Neural progenitor cell (in vitro differentiated cells): ENCODE results near the gene ZNF224. TPM values are rescaled to one million over a fixed set of nuclear protein-coding genes. Genes with fewer than 3 reads are reported as not detected.
A peak's percentile ranks its signal among the peaks of the same experiment; 100 is the strongest.

Source experiments
- DNase-seq: peaks from one replicate; pipeline ENCODE4 v3.0.0-alpha.2; 2016; ENCODE audit warnings: low spot score
- H2AFZ ChIP-seq: fragments of 200-600 bp; sonication (generic); replicated peaks from 2 replicates; pipeline ENCODE4 v1.6.1; 2016; ENCODE audit warnings: antibody characterized with exemption
- H3F3A ChIP-seq: fragments of 200-600 bp; sonication (generic); 2 replicates; pipeline ENCODE4 v1.6.1; 2016; ENCODE audit warnings: antibody characterized with exemption, low read depth
- H3K27ac ChIP-seq: fragments of 200-600 bp; sonication (generic); 2 replicates; pipeline ENCODE4 v1.5.1; 2016; ENCODE audit warnings: mild to moderate bottlenecking
- H3K27me3 ChIP-seq: fragments of 200-600 bp; sonication (generic); 2 replicates; pipeline ENCODE4 v1.6.1; 2016; ENCODE audit warnings: mild to moderate bottlenecking, moderate library complexity
- H3K36me3 ChIP-seq: fragments of 200-600 bp; sonication (generic); 2 replicates; pipeline ENCODE4 v1.5.1; 2016
- H3K4me1 ChIP-seq: fragments of 200-600 bp; sonication (generic); 2 replicates; pipeline ENCODE4 v1.6.1; 2016; ENCODE audit warnings: mixed run types
- H3K4me2 ChIP-seq: fragments of 200-600 bp; sonication (generic); 2 replicates; pipeline ENCODE4 v1.6.1; 2016
- H3K4me3 ChIP-seq: fragments of 200-600 bp; sonication (generic); 2 replicates; pipeline ENCODE4 v1.5.1; 2016
- H3K79me2 ChIP-seq: fragments of 200-600 bp; sonication (generic); 2 replicates; pipeline ENCODE4 v1.6.1; 2016; ENCODE audit warnings: low read depth
- H3K9ac ChIP-seq: fragments of 200-600 bp; sonication (generic); 2 replicates; pipeline ENCODE4 v1.6.1; 2016
- H3K9me3 ChIP-seq: fragments of 200-600 bp; sonication (generic); 2 replicates; pipeline ENCODE4 v1.5.1; 2016; ENCODE audit warnings: low read depth
- H4K20me1 ChIP-seq: fragments of 200-600 bp; sonication (generic); 2 replicates; pipeline ENCODE4 v1.6.1; 2016; ENCODE audit warnings: low read depth
- H3K27ac Mint-ChIP-seq: 3 replicates; pipeline ENCODE4 v1.8.0; 2021; ENCODE audit warnings: mixed read lengths
- H3K27me3 Mint-ChIP-seq: 2 replicates; pipeline ENCODE4 v1.8.0; 2022; ENCODE audit warnings: low read depth, mild to moderate bottlenecking, inconsistent platforms, moderate library complexity, mixed read lengths; ENCODE audit not compliant: insufficient read depth
- H3K36me3 Mint-ChIP-seq: 3 replicates; pipeline ENCODE4 v1.8.0; 2021; ENCODE audit warnings: mixed read lengths
- H3K4me1 Mint-ChIP-seq: 3 replicates; pipeline ENCODE4 v1.8.0; 2021; ENCODE audit warnings: mixed read lengths
- H3K4me3 Mint-ChIP-seq: 3 replicates; pipeline ENCODE4 v1.8.0; 2021; ENCODE audit warnings: mild to moderate bottlenecking, moderate library complexity, mixed read lengths
- H3K9me3 Mint-ChIP-seq: 3 replicates; pipeline ENCODE4 v1.8.0; 2020; ENCODE audit warnings: mixed read lengths
- EZH2 ChIP-seq: fragments of 200-600 bp; sonication (generic); IDR thresholded peaks from 2 replicates; pipeline ENCODE4 v1.6.1; 2017; ENCODE audit warnings: antibody characterized with exemption, mild to moderate bottlenecking, moderate library complexity
- EZH2phosphoT487 ChIP-seq: fragments of 200-600 bp; sonication (generic); IDR thresholded peaks from 2 replicates; pipeline ENCODE4 v1.6.1; 2017; ENCODE audit warnings: antibody characterized with exemption
- total RNA-seq: library from RNA; depleted of rRNA; stranded (reverse); fragments of >200 nt; gene quantifications from 2 replicates; pipeline ENCODE4 v1.2.3, GENCODE V29; 2015; ENCODE audit warnings: low replicate concordance
- TF ChIP-seq, protein P1 (sequence below): fragments of 200-600 bp; sonication (generic); IDR thresholded peaks from 2 replicates; pipeline ENCODE4 v1.5.1; 2017; ENCODE audit warnings: antibody characterized with exemption, mild to moderate bottlenecking

ZNF224 gene
- total RNA-seq = 27.2 and 28.7 TPM in 2 replicates

DNA sequence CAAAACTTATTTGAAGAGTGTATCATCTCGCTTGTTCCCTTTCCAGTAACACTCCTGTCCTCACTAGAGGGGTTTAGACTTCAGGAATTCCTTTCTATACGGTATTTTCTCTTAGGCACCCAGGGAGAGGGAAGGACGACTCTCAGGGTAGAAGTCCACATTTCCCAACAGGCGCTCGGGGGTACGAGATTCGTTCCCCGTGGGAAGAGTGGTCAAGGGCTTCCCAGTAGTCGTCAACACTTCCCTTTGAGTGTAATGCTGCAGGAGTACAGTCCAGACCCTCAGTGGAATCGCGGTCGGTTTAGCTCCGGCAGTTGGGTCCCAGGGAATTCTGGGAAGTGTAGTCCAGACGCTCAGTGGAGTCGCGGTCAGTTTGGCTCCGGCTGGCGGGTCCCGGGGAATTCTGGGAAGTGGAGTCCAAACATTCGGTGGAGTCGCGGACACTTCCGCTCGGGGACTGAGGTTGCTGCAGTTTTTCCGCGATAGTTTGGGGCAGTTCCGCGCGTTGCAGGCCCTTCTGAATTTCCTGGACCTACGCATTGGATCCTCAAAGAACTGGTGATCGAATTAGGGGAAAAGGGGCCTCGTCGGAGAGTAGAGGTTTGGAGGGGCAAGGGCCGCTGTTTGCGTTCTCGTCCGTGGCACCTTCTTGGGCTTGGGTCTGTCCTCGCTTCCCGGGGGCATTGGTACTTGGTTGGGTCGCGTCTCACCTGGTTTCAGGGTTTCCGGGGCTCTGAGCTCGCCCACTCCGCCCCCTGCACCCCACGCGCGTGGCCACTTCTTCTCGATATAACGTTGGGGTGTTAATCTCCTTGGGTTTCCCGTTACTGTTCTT, at the start of gene ZNF224:
ZNF224 (plus strand) TSS at position 431 of the 835 bp plus-strand sequence. CDS start 3,513 bp downstream, outside the sequence.
- Histone ChIP-seq H3K27ac (no peak within 1 kb of the TSS), H3K4me2 (peak within 1 kb of the TSS; percentile 83), H3K9ac (peak within 1 kb of the TSS; percentile 62), H3K79me2 (peaks cover 22% of the 10 kb centered on the region), H3F3A (no peaks in the 10 kb centered on the region), H3K4me3 (peak within 1 kb of the TSS; percentile 72), H2AFZ (peak within 1 kb of the TSS; percentile 97), H3K9me3 (no peaks in the 10 kb centered on the region), H4K20me1 (no peaks in the 10 kb centered on the region), H3K36me3 (no peaks in the 10 kb centered on the region), H3K4me1 (peaks cover 9% of the 10 kb centered on the region), H3K27me3 (no peaks in the 10 kb centered on the region)
- Mint-ChIP-seq H3K4me3 (peak within 1 kb of the TSS; percentile 98), H3K4me1 (peaks cover 4% of the 10 kb centered on the region), H3K36me3 (peaks cover 9% of the 10 kb centered on the region), H3K27me3 (peaks cover 8% of the 10 kb centered on the region), H3K27ac (peak within 1 kb of the TSS; percentile 81), H3K9me3 (no peaks in the 10 kb centered on the region)
- TF ChIP-seq, protein P1, sequence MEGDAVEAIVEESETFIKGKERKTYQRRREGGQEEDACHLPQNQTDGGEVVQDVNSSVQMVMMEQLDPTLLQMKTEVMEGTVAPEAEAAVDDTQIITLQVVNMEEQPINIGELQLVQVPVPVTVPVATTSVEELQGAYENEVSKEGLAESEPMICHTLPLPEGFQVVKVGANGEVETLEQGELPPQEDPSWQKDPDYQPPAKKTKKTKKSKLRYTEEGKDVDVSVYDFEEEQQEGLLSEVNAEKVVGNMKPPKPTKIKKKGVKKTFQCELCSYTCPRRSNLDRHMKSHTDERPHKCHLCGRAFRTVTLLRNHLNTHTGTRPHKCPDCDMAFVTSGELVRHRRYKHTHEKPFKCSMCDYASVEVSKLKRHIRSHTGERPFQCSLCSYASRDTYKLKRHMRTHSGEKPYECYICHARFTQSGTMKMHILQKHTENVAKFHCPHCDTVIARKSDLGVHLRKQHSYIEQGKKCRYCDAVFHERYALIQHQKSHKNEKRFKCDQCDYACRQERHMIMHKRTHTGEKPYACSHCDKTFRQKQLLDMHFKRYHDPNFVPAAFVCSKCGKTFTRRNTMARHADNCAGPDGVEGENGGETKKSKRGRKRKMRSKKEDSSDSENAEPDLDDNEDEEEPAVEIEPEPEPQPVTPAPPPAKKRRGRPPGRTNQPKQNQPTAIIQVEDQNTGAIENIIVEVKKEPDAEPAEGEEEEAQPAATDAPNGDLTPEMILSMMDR = no peak
- TF ChIP-seq EZH2phosphoT487 = no peak
- no peak for TF ChIP-seq EZH2
- DNase-seq = peak; percentile 95

DNA sequence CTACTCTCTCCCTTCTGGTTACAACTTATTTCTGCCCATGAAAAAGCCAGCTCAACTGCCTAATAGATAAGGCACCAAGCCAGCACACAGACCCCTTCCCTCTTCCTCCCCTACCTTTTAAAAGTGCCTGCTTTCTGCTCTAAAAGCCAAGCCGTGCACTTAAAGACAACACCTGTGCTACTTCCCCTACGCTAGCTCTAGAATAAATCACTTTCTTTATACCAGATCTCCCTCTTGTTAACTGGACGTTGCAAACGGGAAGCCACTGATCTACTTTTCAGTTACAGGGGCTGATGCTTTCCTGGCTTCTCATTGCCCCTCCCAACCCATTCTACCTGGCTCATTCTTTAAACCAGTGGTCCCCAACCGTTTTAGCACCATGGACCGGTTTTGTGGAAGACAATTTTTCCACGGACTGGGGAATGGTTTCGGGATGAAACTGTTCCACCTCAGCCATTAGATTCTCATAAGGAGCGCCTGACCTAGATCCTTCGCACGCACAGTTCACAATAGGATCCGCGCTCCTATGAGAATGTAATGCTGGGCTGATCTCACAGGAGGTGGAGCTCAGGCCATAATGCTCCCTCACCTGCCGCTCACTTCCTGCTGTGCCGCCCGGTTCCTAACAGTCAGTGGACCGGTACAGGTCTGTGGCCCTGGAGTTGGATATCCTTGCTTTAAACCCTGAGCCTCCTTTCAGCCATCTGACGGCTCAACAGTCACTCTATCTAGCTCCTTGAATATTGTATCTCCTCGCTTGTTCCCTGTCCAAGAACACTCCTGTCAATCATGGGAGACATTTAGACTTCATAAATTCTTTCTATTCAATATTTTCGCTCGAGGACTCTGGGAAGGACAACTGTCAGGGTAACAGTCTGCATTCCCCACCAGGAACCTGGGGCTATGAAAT, 43.2 kb upstream of the ZNF224 start:
- Mint-ChIP-seq H3K4me1 (peaks cover 12% of the 10 kb centered on the region), H3K27ac (no peak overlapping the region), H3K4me3 (peak overlapping the region; percentile 99), H3K27me3 (peaks cover 6% of the 10 kb centered on the region), H3K9me3 (no peaks in the 10 kb centered on the region), H3K36me3 (peaks cover 15% of the 10 kb centered on the region)
- peaks cover 28% of the 10 kb centered on the region for H3K27me3 ChIP-seq
- no peaks in the 10 kb centered on the region for H3K9me3 ChIP-seq
- no peak for DNase-seq
- TF ChIP-seq EZH2phosphoT487 = no peak
- no peak for TF ChIP-seq EZH2
- H3K4me2 ChIP-seq = peak overlapping the region; percentile 84
- H3K36me3 ChIP-seq = peaks cover 4% of the 10 kb centered on the region
- no peaks in the 10 kb centered on the region for H3F3A ChIP-seq
- peaks cover 28% of the 10 kb centered on the region for H3K79me2 ChIP-seq
- peak overlapping the region; percentile 84 for H3K4me3 ChIP-seq
- H3K27ac ChIP-seq = no peak overlapping the region
- no peaks in the 10 kb centered on the region for H4K20me1 ChIP-seq
- H3K4me1 ChIP-seq = peaks cover 6% of the 10 kb centered on the region
- H2AFZ ChIP-seq = peak overlapping the region; percentile 99
- no peak overlapping the region for H3K9ac ChIP-seq

DNA sequence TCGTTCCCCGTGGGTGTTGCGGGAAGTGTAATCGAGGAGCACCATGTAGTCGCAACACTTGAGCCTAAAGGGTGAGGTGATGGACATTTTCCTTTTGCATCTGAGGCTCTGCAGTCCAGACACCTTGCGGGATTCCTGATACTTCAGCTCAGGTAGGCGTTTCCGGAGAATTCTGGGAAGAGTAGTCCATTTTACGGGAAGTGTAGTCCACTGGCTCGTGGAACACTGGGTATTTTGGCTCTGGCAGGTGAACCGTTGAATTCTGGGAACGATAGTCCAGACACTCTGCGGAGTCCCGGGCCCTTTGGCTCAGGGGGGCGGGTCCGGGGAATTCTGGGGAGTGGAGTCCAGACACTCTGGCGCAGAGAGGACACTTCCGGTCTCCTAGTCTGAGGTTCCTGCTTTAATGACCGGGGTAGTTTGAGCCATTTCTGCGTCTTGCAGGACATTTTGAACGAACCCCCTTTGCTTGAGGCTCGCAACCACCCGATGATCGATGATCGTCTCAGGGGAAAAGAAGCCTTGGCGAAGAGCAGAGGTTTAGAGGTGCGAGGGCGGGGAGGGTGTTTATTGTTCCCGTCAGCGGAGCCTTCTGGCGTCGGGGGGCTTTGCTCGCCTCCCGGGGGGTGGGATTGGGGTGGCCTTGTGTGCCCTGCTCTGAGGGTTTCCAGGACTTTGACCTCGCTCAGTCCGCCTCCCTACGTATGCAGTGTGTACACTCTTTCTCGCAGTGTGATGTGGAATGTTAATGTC, 42.3 kb upstream of the ZNF224 start, which contains the start of gene ZNF223:
ZNF223 (plus strand) TSS at position 387 of the 753 bp plus-strand sequence. CDS start 3,141 bp downstream, outside the sequence.
- Histone ChIP-seq H3K4me2 (peak within 1 kb of the TSS; percentile 84), H3K27ac (no peak within 1 kb of the TSS)
- H3K27ac Mint-ChIP-seq = peak within 1 kb of the TSS; percentile 93

More for the DNA sequence above, 42.3 kb upstream of the ZNF224 start, which contains the start of gene ZNF223:
- peaks cover 16% of the 10 kb centered on the region for H3K36me3 Mint-ChIP-seq
- peak within 1 kb of the TSS; percentile 99 for H3K4me3 Mint-ChIP-seq
- peaks cover 4% of the 10 kb centered on the region for H3K36me3 ChIP-seq
- no peaks in the 10 kb centered on the region for H4K20me1 ChIP-seq
- H3K9ac ChIP-seq = peak within 1 kb of the TSS; percentile 76
- peak within 1 kb of the TSS; percentile 84 for H3K4me3 ChIP-seq
- peaks cover 6% of the 10 kb centered on the region for H3K27me3 Mint-ChIP-seq
- TF ChIP-seq, protein P1 = no peak
- TF ChIP-seq EZH2phosphoT487 (no peak), EZH2 (no peak)
- H2AFZ ChIP-seq = peak within 1 kb of the TSS; percentile 99
- H3K27me3 ChIP-seq = peaks cover 28% of the 10 kb centered on the region
- no peaks in the 10 kb centered on the region for H3F3A ChIP-seq
- H3K79me2 ChIP-seq = peaks cover 28% of the 10 kb centered on the region
- peaks cover 6% of the 10 kb centered on the region for H3K4me1 ChIP-seq
- peaks cover 12% of the 10 kb centered on the region for H3K4me1 Mint-ChIP-seq
- no peaks in the 10 kb centered on the region for H3K9me3 ChIP-seq
- no peaks in the 10 kb centered on the region for H3K9me3 Mint-ChIP-seq
- DNase-seq = peak; percentile 94
